DOHH2 (cell line): Measurements from ENCODE around the gene PRPH.

ENCODE experiments used
- EZH2phosphoT487 ChIP-seq: fragments of 200-600 bp; sonication (generic); IDR thresholded peaks from 2 replicates; pipeline ENCODE4 v1.6.1; 2017; ENCODE audit warnings: borderline replicate concordance, mild to moderate bottlenecking, antibody characterized with exemption, low read length, moderate library complexity, mixed read lengths
- TF ChIP-seq, protein P1 (sequence below): fragments of 200-600 bp; sonication (generic); IDR thresholded peaks from one replicate; pipeline ENCODE4 v1.5.1; 2014; ENCODE audit warnings: antibody characterized with exemption, mild to moderate bottlenecking, low read depth, low read length; ENCODE audit not compliant: poor library complexity, severe bottlenecking

- TF ChIP-seq, protein P1, sequence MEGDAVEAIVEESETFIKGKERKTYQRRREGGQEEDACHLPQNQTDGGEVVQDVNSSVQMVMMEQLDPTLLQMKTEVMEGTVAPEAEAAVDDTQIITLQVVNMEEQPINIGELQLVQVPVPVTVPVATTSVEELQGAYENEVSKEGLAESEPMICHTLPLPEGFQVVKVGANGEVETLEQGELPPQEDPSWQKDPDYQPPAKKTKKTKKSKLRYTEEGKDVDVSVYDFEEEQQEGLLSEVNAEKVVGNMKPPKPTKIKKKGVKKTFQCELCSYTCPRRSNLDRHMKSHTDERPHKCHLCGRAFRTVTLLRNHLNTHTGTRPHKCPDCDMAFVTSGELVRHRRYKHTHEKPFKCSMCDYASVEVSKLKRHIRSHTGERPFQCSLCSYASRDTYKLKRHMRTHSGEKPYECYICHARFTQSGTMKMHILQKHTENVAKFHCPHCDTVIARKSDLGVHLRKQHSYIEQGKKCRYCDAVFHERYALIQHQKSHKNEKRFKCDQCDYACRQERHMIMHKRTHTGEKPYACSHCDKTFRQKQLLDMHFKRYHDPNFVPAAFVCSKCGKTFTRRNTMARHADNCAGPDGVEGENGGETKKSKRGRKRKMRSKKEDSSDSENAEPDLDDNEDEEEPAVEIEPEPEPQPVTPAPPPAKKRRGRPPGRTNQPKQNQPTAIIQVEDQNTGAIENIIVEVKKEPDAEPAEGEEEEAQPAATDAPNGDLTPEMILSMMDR, result no peak
- no peak for TF ChIP-seq EZH2phosphoT487
Observed at GRCh38 chr12:49332441-49332861, 37.5 kb downstream of the PRPH start.
